Esophagus squamous epithelium (tissue), 5 donors: ENCODE results near the gene GPR78. TPM values are rescaled to one million over a fixed set of nuclear protein-coding genes. Genes with fewer than 3 reads are reported as not detected.

Source experiments
- DNase-seq: peaks from one replicate; lab custom pipeline; 2025; lab: John Stamatoyannopoulos, UW
- H3K27ac ChIP-seq, 4 donors: fragments of 200-600 bp; sonication (generic); one replicate each; pipeline ENCODE4 v1.5.1; 2016 to 2019; ENCODE audit warnings: mild to moderate bottlenecking in 1 of 4
- H3K27me3 ChIP-seq, 4 donors: fragments of 200-600 bp; sonication (generic); 1 replicate in 3 of 4; 2 replicates in 1 of 4; pipeline versions ENCODE4 v1.5.1 to v1.6.0; 2017 to 2021; ENCODE audit warnings: antibody characterized with exemption in 1 of 4
- H3K36me3 ChIP-seq, 3 donors: fragments of 200-600 bp; sonication (generic); one replicate each; pipeline ENCODE4 v1.5.1; 2016 to 2019
- H3K4me1 ChIP-seq, 3 donors: fragments of 200-600 bp; sonication (generic); one replicate each; pipeline ENCODE4 v1.5.1; 2017 to 2019
- H3K4me3 ChIP-seq, 4 donors: fragments of 200-600 bp; sonication (generic); 1 replicate in 3 of 4; 2 replicates in 1 of 4; pipeline ENCODE4 v1.5.1; 2016 to 2019; ENCODE audit warnings: mild to moderate bottlenecking in 2 of 4, moderate library complexity in 1 of 4
- H3K9me3 ChIP-seq, 3 donors: fragments of 200-600 bp; sonication (generic); one replicate each; pipeline ENCODE4 v1.5.1; 2016 to 2019
- CTCF ChIP-seq, 6 experiments: fragments of 450-650 bp in 4 of 6; fragments of 200-600 bp in 2 of 6; sonication (generic) in 2 of 6; IDR thresholded peaks; one replicate each; pipeline ENCODE4 v1.5.1; 2016 to 2019; ENCODE audit warnings: antibody characterized with exemption in 6 of 6, mild to moderate bottlenecking in 4 of 6, moderate library complexity in 4 of 6
- POLR2A ChIP-seq, 4 donors: fragments of 450-650 bp; IDR thresholded peaks; one replicate each; pipeline ENCODE4 v1.6.1; 2017; ENCODE audit warnings: antibody characterized with exemption in 4 of 4, mild to moderate bottlenecking in 4 of 4, moderate library complexity in 3 of 4
- whole genome bisulfite sequencing, 2 donors: methylation state at CpG; one replicate each; pipeline ENCODE4 v1.1.5; 2018; 5-methylcytosine and 5-hydroxymethylcytosine counted together
- intact Hi-C: fragments of 100-400 bp; cut with DNase I; formaldehyde crosslinking; loops from one replicate; pipeline ENCODE4 v1.15.0; 2022
- total RNA-seq, 4 donors: library from RNA; depleted of rRNA; stranded (reverse); fragments of >200 nt; gene quantifications; one replicate each; pipeline ENCODE4 v1.1.0, GENCODE V29; 2016
- donor health status: DM: yes; HTN: yes; CAD: no.

The GPR78 gene
- total RNA-seq, 4 donors from 2014 or later: 2.5 to 8.3 (median 3.1) TPM

- Histone ChIP-seq H3K9me3 (no peaks in the 10 kb centered on the region), H3K27ac (no peak overlapping the region), H3K36me3 (no peaks in the 10 kb centered on the region), H3K4me3 (no peak overlapping the region), H3K27me3 (peaks cover 6 to 95% (median 7%) of the 10 kb centered on the region in 4 donors), H3K4me1 (peaks cover 0 to 21% (median 5%) of the 10 kb centered on the region in 3 donors)
- no peak for TF ChIP-seq POLR2A (IDR thresholded peaks at IDR 0.05)
- TF ChIP-seq CTCF (IDR thresholded peaks at IDR 0.05): no peak
- no peak for DNase-seq
- WGBS, 2 donors: 60 to 81% methylated on average over 1 to 6 of the region's 9 CpGs
- intact Hi-C loops: loop anchor here (5.0 kb wide), 1 partner anchor 119 kb away; no protein-coding TSS in a partner anchor
These were observed 10.9 kb downstream of the GPR78 start for GRCh38 chr4:8591114-8591513.

DNA sequence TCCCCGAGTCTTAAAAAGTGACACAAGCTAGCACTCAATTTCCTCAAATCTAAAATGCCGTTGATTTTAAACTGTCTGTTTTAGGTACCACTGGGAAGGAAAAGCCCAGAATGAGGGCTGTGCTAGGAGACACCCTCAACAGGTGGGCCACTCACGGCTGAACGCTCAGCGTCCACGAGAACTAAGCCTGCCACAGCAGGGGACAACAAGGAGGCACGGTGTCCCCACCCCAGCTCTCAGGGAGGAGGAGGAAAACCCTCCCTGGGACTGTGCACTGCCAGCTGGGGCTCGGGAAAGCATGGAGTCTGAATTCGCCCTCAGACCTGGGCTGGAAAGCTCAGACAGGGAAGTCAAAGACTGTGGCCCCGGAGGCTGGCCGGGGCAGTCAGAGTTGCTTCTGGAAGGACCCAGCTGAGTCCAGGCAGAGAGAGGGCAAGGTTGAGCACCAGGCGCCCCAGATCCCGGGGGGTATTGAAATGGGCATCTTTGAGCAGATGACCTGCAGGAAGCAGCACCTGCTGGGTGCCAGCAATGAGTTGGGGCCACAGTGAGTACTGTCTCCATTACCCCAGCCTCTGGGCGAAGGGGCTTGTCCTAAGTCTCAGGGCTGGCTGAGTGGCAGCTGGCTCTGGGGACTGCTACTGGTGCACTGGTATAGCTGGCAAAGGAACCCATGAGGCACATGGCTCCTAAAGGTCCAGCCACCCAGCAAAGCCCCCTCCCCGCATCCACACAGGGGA, 11.6 kb downstream of the GPR78 start:
- Histone ChIP-seq H3K9me3 (no peaks in the 10 kb centered on the region), H3K27ac (no peak overlapping the region), H3K27me3 (peaks cover 6 to 88% (median 7%) of the 10 kb centered on the region in 4 donors), H3K4me1 (peaks cover 0 to 21% (median 5%) of the 10 kb centered on the region in 3 donors), H3K4me3 (no peak overlapping the region), H3K36me3 (no peaks in the 10 kb centered on the region)
- no peak for DNase-seq
- TF ChIP-seq CTCF (IDR thresholded peaks at IDR 0.05) (no peak), POLR2A (IDR thresholded peaks at IDR 0.05) (no peak)
- WGBS, 2 donors: 62 to 71% methylated on average over 9 of the region's 15 CpGs
- intact Hi-C loops: loop anchor here (5.0 kb wide), 1 partner anchor 119 kb away; no protein-coding TSS in a partner anchor

DNA sequence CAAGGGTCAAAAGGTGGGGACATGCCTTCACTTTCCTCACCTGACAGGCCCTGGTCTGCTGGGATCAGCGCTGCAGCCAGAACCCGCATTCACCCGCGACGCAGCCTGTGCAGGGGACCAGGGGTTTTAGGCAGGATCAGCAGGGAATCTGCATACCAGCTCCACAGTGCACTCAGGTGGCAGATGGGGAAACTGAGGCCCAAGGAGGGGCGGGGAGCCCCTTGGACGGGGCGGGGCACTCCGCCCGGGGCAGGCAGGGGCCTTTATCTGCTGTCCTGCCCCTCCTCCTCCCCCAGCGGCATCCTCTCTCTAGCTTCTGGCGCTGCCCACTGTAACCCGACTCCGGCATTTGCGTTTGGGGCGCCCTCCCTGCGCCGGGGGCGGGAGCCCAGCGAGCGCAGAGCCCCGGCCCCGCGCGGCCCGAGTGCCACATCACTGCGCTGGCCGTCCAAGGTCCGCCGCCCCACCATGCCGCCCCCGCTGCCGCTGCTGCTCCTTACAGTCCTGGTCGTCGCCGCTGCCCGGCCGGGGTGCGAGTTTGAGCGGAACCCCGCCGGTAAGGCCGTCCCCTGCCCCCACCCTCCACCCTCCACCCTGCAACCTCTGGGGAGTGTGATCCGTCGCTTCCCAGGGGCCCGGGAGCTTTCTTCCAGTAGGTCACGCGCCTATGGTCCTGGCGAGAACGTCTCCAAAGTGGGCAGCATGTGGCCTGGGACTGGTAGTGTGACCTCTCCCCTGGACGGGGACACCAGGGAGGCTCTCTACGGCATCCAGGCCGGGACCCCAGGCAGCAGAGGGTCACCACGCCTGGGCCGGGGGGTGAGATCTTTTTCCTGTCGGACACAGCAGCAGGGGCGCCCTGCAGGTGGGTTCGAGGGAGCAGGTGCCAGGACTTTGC, 12.4 kb downstream of the GPR78 start, which contains the start of gene CPZ:
Gene CPZ (plus strand): TSS at position 400 of the 898 bp plus-strand sequence. CDS start 69 bp downstream, at position 469.
- no peaks in the 10 kb centered on the region for H3K36me3 ChIP-seq
- intact Hi-C loops: loop anchor here (5.0 kb wide), 1 partner anchor 120 kb away; no protein-coding TSS in a partner anchor
- DNase-seq: no peak
- H3K27ac ChIP-seq: no peak within 1 kb of the TSS
- peaks cover 6 to 80% (median 7%) of the 10 kb centered on the region in 4 donors for H3K27me3 ChIP-seq
- peaks cover 0 to 21% (median 5%) of the 10 kb centered on the region in 3 donors for H3K4me1 ChIP-seq
- no peaks in the 10 kb centered on the region for H3K9me3 ChIP-seq
- TF ChIP-seq POLR2A (IDR thresholded peaks at IDR 0.05) (no peak), CTCF (IDR thresholded peaks at IDR 0.05) (no peak)
- WGBS, 2 donors: 0 to 7% methylated on average over 3 to 7 of the region's 58 CpGs
- peak within 1 kb of the TSS in 2 of 4 donors; percentile 30 to 52 for H3K4me3 ChIP-seq

- peaks cover 6 to 71% (median 7%) of the 10 kb centered on the region in 4 donors for H3K27me3 ChIP-seq
- DNase-seq: no peak
These were observed 13.3 kb downstream of the GPR78 start for GRCh38 chr4:8593264-8594096.

More at GRCh38 chr4:8593264-8594096, 13.3 kb downstream of the GPR78 start:
- TF ChIP-seq CTCF (IDR thresholded peaks at IDR 0.05) (no peak), POLR2A (IDR thresholded peaks at IDR 0.05) (no peak)
- Histone ChIP-seq H3K27ac (no peak overlapping the region), H3K4me3 (peak overlapping the region in 2 of 4 donors; percentile 30 to 52), H3K4me1 (peaks cover 0 to 21% (median 5%) of the 10 kb centered on the region in 3 donors), H3K36me3 (no peaks in the 10 kb centered on the region), H3K9me3 (no peaks in the 10 kb centered on the region)
- 37 to 42% methylated on average over 6 to 11 of the region's 24 CpGs for WGBS, 2 donors
- intact Hi-C loops: loop anchor here (5.0 kb wide), 1 partner anchor 121 kb away; no protein-coding TSS in a partner anchor
